Suprapubic skin (tissue), 4 donors: ENCODE results near the gene CRHR2.

Experiments used
- CTCF ChIP-seq, 2 donors: fragments of 200-600 bp in 1 of 2; fragments of 450-650 bp in 1 of 2; sonication (generic) in 1 of 2; IDR thresholded peaks; one replicate each; pipeline ENCODE4 v1.5.1; 2016 to 2019; ENCODE audit warnings: antibody characterized with exemption in 2 of 2, mild to moderate bottlenecking in 1 of 2, moderate library complexity in 1 of 2
- EP300 ChIP-seq: sonication (generic); formaldehyde crosslinking; IDR thresholded peaks from one replicate; pipeline ENCODE4 v1.6.1; 2017; ENCODE audit warnings: antibody characterized with exemption
- POLR2AphosphoS5 ChIP-seq, 3 donors: sonication (generic); formaldehyde crosslinking; IDR thresholded peaks; one replicate each; pipeline ENCODE4 v1.6.1; 2017; ENCODE audit warnings: antibody characterized with exemption in 3 of 3

GRCh38 chr7:30697719-30698460 is 15.6 kb upstream of the CRHR2 start:
- TF ChIP-seq CTCF (IDR thresholded peaks at IDR 0.05) (no peak), EP300 (no peak), POLR2AphosphoS5 (IDR thresholded peaks at IDR 0.05) (no peak)
